GM20000 (cell line): ENCODE data around the gene LCE3D.
A peak's percentile ranks its signal among the peaks of the same experiment; 100 is the strongest.
"Not testable (repeated sequence)": the region's sequence is repeated elsewhere in the genome, so short reads cannot be mapped to it uniquely, and the experiment has no call there.

Experiments used
- DNase-seq: peaks from one replicate; pipeline ENCODE4 v3.0.0; 2012; ENCODE audit warnings: low spot score
- CTCF ChIP-seq: IDR thresholded peaks from 2 replicates; pipeline ENCODE4 v1.5.1; 2012; ENCODE audit warnings: mild to moderate bottlenecking, control low read depth; ENCODE audit errors: extremely low read depth, missing control alignments

The LCE3D gene

GRCh38 chr1:152565115-152565514, 15.2 kb downstream of the LCE3D start:
- TF ChIP-seq CTCF = no peak
- no peak for DNase-seq

- not testable (repeated sequence) for DNase-seq
Measured at GRCh38 chr1:152548358-152548757, 32.0 kb downstream of the LCE3D start.

- no peak for DNase-seq
- no peak for TF ChIP-seq CTCF
Measured at GRCh38 chr1:152546704-152547103, 33.6 kb downstream of the LCE3D start.

- DNase-seq = no peak
Measured at GRCh38 chr1:152543820-152544219, 36.5 kb downstream of the LCE3D start.

GRCh38 chr1:152539901-152540300, 40.4 kb downstream of the LCE3D start:
- DNase-seq = no peak
- no peak for TF ChIP-seq CTCF

More at GRCh38 chr1:152543820-152544219, 36.5 kb downstream of the LCE3D start:
- peak; percentile 45 for TF ChIP-seq CTCF

GRCh38 chr1:152537496-152537895, 42.8 kb downstream of the LCE3D start:
- no peak for DNase-seq
- no peak for TF ChIP-seq CTCF

GRCh38 chr1:152535774-152536173, 44.5 kb downstream of the LCE3D start:
- no peak for TF ChIP-seq CTCF
- no peak for DNase-seq

GRCh38 chr1:152533327-152533938, 46.9 kb downstream of the LCE3D start:
- peak; percentile 47 for TF ChIP-seq CTCF
- no peak for DNase-seq
